Activated CD4-positive, alpha-beta T cell treated with anti-CD3 and anti-CD28 coated beads for 36 hours (primary cell): ENCODE measurements around the gene FUT6. TPM values are rescaled to one million over a fixed set of nuclear protein-coding genes. Genes with fewer than 3 reads are reported as not detected.
A peak's percentile ranks its signal among the peaks of the same experiment; 100 is the strongest.

Experiments used
- ATAC-seq: fragments of 200-7000 bp; cut with Tn5 transposase; one replicate; pipeline ENCODE4 v1.10.0; 2021; ENCODE audit warnings: mild to moderate bottlenecking, moderate library complexity
- CTCF ChIA-PET: fragments of 350-600 bp; sonication (Branson Sonifier 250); formaldehyde crosslinking; loops from one replicate; lab custom pipeline; 2021; ENCODE audit warnings: antibody characterized with exemption; lab: Charles Lee
- POLR2A ChIA-PET: fragments of 350-600 bp; sonication (Branson Sonifier 250); formaldehyde crosslinking; loops from one replicate; lab custom pipeline; 2021; ENCODE audit warnings: antibody characterized with exemption, inconsistent platforms; lab: Charles Lee
- DNase-seq: peaks from one replicate; pipeline ENCODE4 v3.0.0-alpha.2; 2020
- H3K27ac Mint-ChIP-seq: one replicate; pipeline ENCODE4 v1.8.0; 2021; ENCODE audit warnings: mixed read lengths
- H3K27me3 Mint-ChIP-seq: one replicate; pipeline ENCODE4 v1.8.0; 2021; ENCODE audit warnings: mixed read lengths
- H3K36me3 Mint-ChIP-seq: one replicate; pipeline ENCODE4 v1.8.0; 2021; ENCODE audit warnings: low read depth, mixed read lengths
- H3K4me1 Mint-ChIP-seq: one replicate; pipeline ENCODE4 v1.8.0; 2021; ENCODE audit warnings: mixed read lengths
- H3K4me3 Mint-ChIP-seq: one replicate; pipeline ENCODE4 v1.8.0; 2021; ENCODE audit warnings: mild to moderate bottlenecking, moderate library complexity, mixed read lengths
- H3K9me3 Mint-ChIP-seq: one replicate; pipeline ENCODE4 v1.8.0; 2021; ENCODE audit warnings: low read depth, mixed read lengths
- intact Hi-C, 2 experiments: fragments of 100-400 bp; cut with DNase I in 1 of 2; cut with micrococcal nuclease in 1 of 2; formaldehyde crosslinking; loops; one replicate each; pipeline versions ENCODE4 v1.14.2 to v1.15.1; 2022 to 2024; cut with DNase I, micrococcal nuclease
- total RNA-seq, 2 experiments: library from RNA; stranded (reverse); gene quantifications; one replicate each; pipeline ENCODE4 v1.2.3, GENCODE V29; 2021

Gene FUT6
- total RNA-seq, 2 experiments from 2014 or later = not detected

GRCh38 chr19:5825178-5825577, 14.3 kb downstream of the FUT6 start:
- Mint-ChIP-seq H3K4me1 (peaks cover 4% of the 10 kb centered on the region), H3K27me3 (peaks cover 3% of the 10 kb centered on the region), H3K36me3 (no peaks in the 10 kb centered on the region), H3K9me3 (no peaks in the 10 kb centered on the region), H3K4me3 (no peak overlapping the region), H3K27ac (no peak overlapping the region)
- ChIA-PET POLR2A (no interaction called here), CTCF (interaction anchor here (1.0 kb wide), 1 partner anchor 21 kb away, joined by 5 read pairs; no protein-coding TSS in a partner anchor)
- DNase-seq (no peak), ATAC-seq (no peak)
- intact Hi-C loops = loop anchor here in 1 of 2 experiments (5.0 kb wide), 2 partner anchors 637 to 1818 kb away; partner anchors contain the start of genes CRB3 and PIAS4

- intact Hi-C loops = loop anchor here in 1 of 2 experiments (5.0 kb wide), 2 partner anchors 638 to 1817 kb away; partner anchors contain the start of genes CRB3 and PIAS4
- Mint-ChIP-seq H3K4me1 (peaks cover 4% of the 10 kb centered on the region), H3K4me3 (no peak overlapping the region), H3K36me3 (no peaks in the 10 kb centered on the region), H3K9me3 (no peaks in the 10 kb centered on the region), H3K27ac (no peak overlapping the region), H3K27me3 (peaks cover 3% of the 10 kb centered on the region)
- POLR2A ChIA-PET = no interaction called here
- DNase-seq (no peak), ATAC-seq (no peak)
- CTCF ChIA-PET = interaction anchor here (1.0 kb wide), 1 partner anchor 21 kb away, joined by 5 read pairs; no protein-coding TSS in a partner anchor
Measured at GRCh38 chr19:5824751-5825150, 14.8 kb downstream of the FUT6 start.

GRCh38 chr19:5823579-5824281, 15.8 kb downstream of the FUT6 start:
- ChIA-PET CTCF (no interaction called here), POLR2A (no interaction called here)
- ATAC-seq (no peak), DNase-seq (no peak)
- Mint-ChIP-seq H3K4me1 (peaks cover 4% of the 10 kb centered on the region), H3K9me3 (no peaks in the 10 kb centered on the region), H3K4me3 (no peak overlapping the region), H3K27ac (no peak overlapping the region), H3K36me3 (no peaks in the 10 kb centered on the region), H3K27me3 (peaks cover 3% of the 10 kb centered on the region)
- intact Hi-C loops = no loop called here

- ChIA-PET CTCF (interaction anchor here (1.2 to 2.7 kb wide), 2 partner anchors 16 to 18 kb away, joined by 4 to 8 read pairs; partner anchors contain the start of gene NRTN), POLR2A (interaction anchor here (0.6 kb wide), 1 partner anchor 345 kb away, joined by 3 read pairs; no protein-coding TSS in a partner anchor)
- H3K9me3 Mint-ChIP-seq = no peaks in the 10 kb centered on the region
- intact Hi-C loops = no loop called here
- no peak for DNase-seq
- H3K27ac Mint-ChIP-seq = no peak overlapping the region
- H3K4me1 Mint-ChIP-seq = peaks cover 4% of the 10 kb centered on the region
- H3K4me3 Mint-ChIP-seq = no peak overlapping the region
- H3K27me3 Mint-ChIP-seq = peaks cover 3% of the 10 kb centered on the region
- H3K36me3 Mint-ChIP-seq = no peaks in the 10 kb centered on the region
- no peak for ATAC-seq
Measured at GRCh38 chr19:5822181-5822844, 17.2 kb downstream of the FUT6 start.

GRCh38 chr19:5821521-5822180, 17.9 kb downstream of the FUT6 start:
- H3K27me3 Mint-ChIP-seq = peaks cover 3% of the 10 kb centered on the region
- ATAC-seq (no peak), DNase-seq (no peak)
- intact Hi-C loops = no loop called here
- no peak overlapping the region for H3K27ac Mint-ChIP-seq
- H3K36me3 Mint-ChIP-seq = no peaks in the 10 kb centered on the region
- no peak overlapping the region for H3K4me3 Mint-ChIP-seq
- ChIA-PET CTCF (interaction anchor here (1.2 to 2.7 kb wide), 2 partner anchors 15 to 18 kb away, joined by 4 to 8 read pairs; partner anchors contain the start of gene NRTN), POLR2A (interaction anchor here (0.6 kb wide), 2 partner anchors 287 to 345 kb away, joined by 3 read pairs; no protein-coding TSS in a partner anchor)
- no peaks in the 10 kb centered on the region for H3K9me3 Mint-ChIP-seq
- H3K4me1 Mint-ChIP-seq = peaks cover 2% of the 10 kb centered on the region

- ChIA-PET CTCF (interaction anchor here (2.7 kb wide), 1 partner anchor 17 kb away, joined by 8 read pairs; the partner anchor contains the start of gene NRTN), POLR2A (interaction anchor here (0.6 kb wide), 1 partner anchor 287 kb away, joined by 3 read pairs; no protein-coding TSS in a partner anchor)
- ATAC-seq (no peak), DNase-seq (no peak)
- peak overlapping the region; percentile 19 for H3K27ac Mint-ChIP-seq
- H3K36me3 Mint-ChIP-seq = no peaks in the 10 kb centered on the region
- no peaks in the 10 kb centered on the region for H3K9me3 Mint-ChIP-seq
- no peak overlapping the region for H3K4me3 Mint-ChIP-seq
- intact Hi-C loops = no loop called here
- peaks cover 3% of the 10 kb centered on the region for H3K27me3 Mint-ChIP-seq
- no peaks in the 10 kb centered on the region for H3K4me1 Mint-ChIP-seq
Measured at GRCh38 chr19:5820785-5821184, 18.7 kb downstream of the FUT6 start.

GRCh38 chr19:5818594-5818993, 20.9 kb downstream of the FUT6 start:
- no peak overlapping the region for H3K27ac Mint-ChIP-seq
- no peaks in the 10 kb centered on the region for H3K36me3 Mint-ChIP-seq
- no peaks in the 10 kb centered on the region for H3K9me3 Mint-ChIP-seq
- intact Hi-C loops = no loop called here
- H3K4me1 Mint-ChIP-seq = no peaks in the 10 kb centered on the region
- H3K4me3 Mint-ChIP-seq = no peak overlapping the region
- no peak for DNase-seq
- no peak for ATAC-seq
- ChIA-PET POLR2A (no interaction called here), CTCF (no interaction called here)
- peaks cover 3% of the 10 kb centered on the region for H3K27me3 Mint-ChIP-seq

GRCh38 chr19:5817218-5817617, 22.3 kb downstream of the FUT6 start:
- ChIA-PET POLR2A (no interaction called here), CTCF (interaction anchor here (0.6 kb wide), 1 partner anchor 86 kb away, joined by 3 read pairs; no protein-coding TSS in a partner anchor)
- intact Hi-C loops = no loop called here
- no peak overlapping the region for H3K27ac Mint-ChIP-seq
- no peaks in the 10 kb centered on the region for H3K4me1 Mint-ChIP-seq
- H3K9me3 Mint-ChIP-seq = no peaks in the 10 kb centered on the region
- H3K36me3 Mint-ChIP-seq = no peaks in the 10 kb centered on the region
- no peak for ATAC-seq
- peaks cover 3% of the 10 kb centered on the region for H3K27me3 Mint-ChIP-seq
- no peak for DNase-seq
- no peak overlapping the region for H3K4me3 Mint-ChIP-seq

- ChIA-PET POLR2A (no interaction called here), CTCF (interaction anchor here (0.6 kb wide), 1 partner anchor 21 kb away, joined by 3 read pairs; no protein-coding TSS in a partner anchor)
- ATAC-seq (no peak), DNase-seq (no peak)
- Mint-ChIP-seq H3K27me3 (no peaks in the 10 kb centered on the region), H3K4me1 (no peaks in the 10 kb centered on the region), H3K27ac (no peak overlapping the region), H3K36me3 (no peaks in the 10 kb centered on the region), H3K4me3 (no peak overlapping the region), H3K9me3 (no peaks in the 10 kb centered on the region)
- intact Hi-C loops = no loop called here
Measured at GRCh38 chr19:5814852-5815246, 24.7 kb downstream of the FUT6 start.

GRCh38 chr19:5814123-5814851, 25.2 kb downstream of the FUT6 start:
- Mint-ChIP-seq H3K27ac (no peak overlapping the region), H3K4me3 (no peak overlapping the region), H3K36me3 (no peaks in the 10 kb centered on the region), H3K9me3 (no peaks in the 10 kb centered on the region), H3K4me1 (no peaks in the 10 kb centered on the region), H3K27me3 (no peaks in the 10 kb centered on the region)
- ATAC-seq (no peak), DNase-seq (no peak)
- ChIA-PET CTCF (interaction anchor here (0.6 kb wide), 3 partner anchors 10 to 79 kb away, joined by 3 read pairs; no protein-coding TSS in a partner anchor), POLR2A (no interaction called here)
- intact Hi-C loops = no loop called here
